Stimulated activated memory B cell treated with anti-CD40 and anti-IgM and Interleukin-4, amounts not matched to agents 10 μg/mL and 1 μg/mL and 100 μg/mL, for 72 hours (primary cell): ENCODE results near the gene SRP72.
"Not testable (repeated sequence)": the region's sequence is repeated elsewhere in the genome, so short reads cannot be mapped to it uniquely, and the experiment has no call there.

Experiments
- ATAC-seq: fragments of 150-1000 bp; cut with Tn5 transposase; 2 replicates; pipeline ENCODE4 v1.10.0; 2021
- H3K27ac Mint-ChIP-seq: one replicate; pipeline ENCODE4 v1.8.0; 2022; ENCODE audit warnings: mild to moderate bottlenecking, mixed read lengths
- H3K27me3 Mint-ChIP-seq: one replicate; pipeline ENCODE4 v1.8.0; 2022; ENCODE audit warnings: mixed read lengths
- H3K36me3 Mint-ChIP-seq: one replicate; pipeline ENCODE4 v1.8.0; 2022; ENCODE audit warnings: mixed read lengths
- H3K4me1 Mint-ChIP-seq: one replicate; pipeline ENCODE4 v1.8.0; 2022; ENCODE audit warnings: mixed read lengths
- H3K4me3 Mint-ChIP-seq: one replicate; pipeline ENCODE4 v1.8.0; 2022; ENCODE audit warnings: mild to moderate bottlenecking, moderate library complexity, mixed read lengths
- H3K9me3 Mint-ChIP-seq: one replicate; pipeline ENCODE4 v1.8.0; 2022; ENCODE audit warnings: mixed read lengths

The SRP72 gene

GRCh38 chr4:56448301-56448700 lies 19.1 kb upstream of the SRP72 start:
- no peak overlapping the region for H3K4me3 Mint-ChIP-seq
- ATAC-seq: no peak
- no peaks in the 10 kb centered on the region for H3K27me3 Mint-ChIP-seq
- H3K9me3 Mint-ChIP-seq: no peaks in the 10 kb centered on the region
- no peak overlapping the region for H3K27ac Mint-ChIP-seq
- H3K36me3 Mint-ChIP-seq: peaks cover 56% of the 10 kb centered on the region
- H3K4me1 Mint-ChIP-seq: no peaks in the 10 kb centered on the region

- H3K36me3 Mint-ChIP-seq: peaks cover 56% of the 10 kb centered on the region
- not testable (repeated sequence) for H3K4me1 Mint-ChIP-seq, H3K27ac Mint-ChIP-seq, H3K4me3 Mint-ChIP-seq, ATAC-seq, H3K27me3 Mint-ChIP-seq, H3K9me3 Mint-ChIP-seq
Measured at GRCh38 chr4:56449475-56449874, 17.9 kb upstream of the SRP72 start.

GRCh38 chr4:56450342-56450741 lies 17.1 kb upstream of the SRP72 start:
- H3K9me3 Mint-ChIP-seq: no peaks in the 10 kb centered on the region
- H3K27me3 Mint-ChIP-seq: no peaks in the 10 kb centered on the region
- peaks cover 57% of the 10 kb centered on the region for H3K36me3 Mint-ChIP-seq
- no peak for ATAC-seq
- no peak overlapping the region for H3K27ac Mint-ChIP-seq
- H3K4me1 Mint-ChIP-seq: no peaks in the 10 kb centered on the region
- H3K4me3 Mint-ChIP-seq: no peak overlapping the region

GRCh38 chr4:56460085-56460484 lies 7.3 kb upstream of the SRP72 start:
- Mint-ChIP-seq H3K9me3 (no peaks in the 10 kb centered on the region), H3K36me3 (peaks cover 53% of the 10 kb centered on the region), H3K4me3 (no peak overlapping the region), H3K27ac (no peak overlapping the region), H3K4me1 (peaks cover 28% of the 10 kb centered on the region), H3K27me3 (no peaks in the 10 kb centered on the region)
- no peak for ATAC-seq

GRCh38 chr4:56462157-56462556 lies 5.3 kb upstream of the SRP72 start:
- Mint-ChIP-seq H3K27me3 (no peaks in the 10 kb centered on the region), H3K4me1 (peaks cover 44% of the 10 kb centered on the region), H3K36me3 (peaks cover 37% of the 10 kb centered on the region), H3K9me3 (no peaks in the 10 kb centered on the region), H3K4me3 (no peak overlapping the region), H3K27ac (peak overlapping the region; percentile 4)
- no peak for ATAC-seq

- H3K36me3 Mint-ChIP-seq: peaks cover 33% of the 10 kb centered on the region
- no peaks in the 10 kb centered on the region for H3K27me3 Mint-ChIP-seq
- peaks cover 56% of the 10 kb centered on the region for H3K4me1 Mint-ChIP-seq
- H3K4me3 Mint-ChIP-seq: no peak overlapping the region
- no peak overlapping the region for H3K27ac Mint-ChIP-seq
- no peak for ATAC-seq
- H3K9me3 Mint-ChIP-seq: no peaks in the 10 kb centered on the region
Measured at GRCh38 chr4:56463711-56464110, 3.7 kb upstream of the SRP72 start.

- Mint-ChIP-seq H3K9me3 (no peaks in the 10 kb centered on the region), H3K4me1 (peaks cover 64% of the 10 kb centered on the region), H3K27me3 (no peaks in the 10 kb centered on the region), H3K36me3 (peaks cover 32% of the 10 kb centered on the region), H3K4me3 (no peak overlapping the region), H3K27ac (no peak overlapping the region)
- ATAC-seq: no peak
Measured at GRCh38 chr4:56464581-56464980, 2.8 kb upstream of the SRP72 start.

- peak overlapping the region; percentile 100 for H3K27ac Mint-ChIP-seq
- peaks cover 28% of the 10 kb centered on the region for H3K36me3 Mint-ChIP-seq
- H3K4me1 Mint-ChIP-seq: peaks cover 64% of the 10 kb centered on the region
- no peaks in the 10 kb centered on the region for H3K27me3 Mint-ChIP-seq
- H3K9me3 Mint-ChIP-seq: no peaks in the 10 kb centered on the region
- no peak for ATAC-seq
- H3K4me3 Mint-ChIP-seq: peak overlapping the region; percentile 99
Measured at GRCh38 chr4:56465599-56466295, 1.7 kb upstream of the SRP72 start.

- Mint-ChIP-seq H3K4me3 (peak overlapping the region; percentile 99), H3K27ac (peak overlapping the region; percentile 100), H3K36me3 (peaks cover 28% of the 10 kb centered on the region), H3K4me1 (peaks cover 64% of the 10 kb centered on the region)
- not testable (repeated sequence) for ATAC-seq, H3K9me3 Mint-ChIP-seq, H3K27me3 Mint-ChIP-seq
Measured at GRCh38 chr4:56466296-56466761, 1.1 kb upstream of the SRP72 start.

GRCh38 chr4:56466910-56467283 lies 520 bp upstream of the SRP72 start:
- Mint-ChIP-seq H3K4me1 (peaks cover 61% of the 10 kb centered on the region), H3K27ac (peak overlapping the region; percentile 100), H3K9me3 (no peaks in the 10 kb centered on the region), H3K4me3 (peak overlapping the region; percentile 99), H3K36me3 (peaks cover 29% of the 10 kb centered on the region), H3K27me3 (no peaks in the 10 kb centered on the region)
- no peak for ATAC-seq

GRCh38 chr4:56468097-56468422 lies 643 bp downstream of the SRP72 start:
- peak overlapping the region; percentile 100 for H3K27ac Mint-ChIP-seq
- no peaks in the 10 kb centered on the region for H3K27me3 Mint-ChIP-seq
- ATAC-seq: peak; percentile 60
- peaks cover 57% of the 10 kb centered on the region for H3K4me1 Mint-ChIP-seq
- peaks cover 26% of the 10 kb centered on the region for H3K36me3 Mint-ChIP-seq
- H3K4me3 Mint-ChIP-seq: peak overlapping the region; percentile 99
- no peaks in the 10 kb centered on the region for H3K9me3 Mint-ChIP-seq

- peaks cover 35% of the 10 kb centered on the region for H3K36me3 Mint-ChIP-seq
- peak overlapping the region; percentile 24 for H3K27ac Mint-ChIP-seq
- peaks cover 47% of the 10 kb centered on the region for H3K4me1 Mint-ChIP-seq
- H3K27me3 Mint-ChIP-seq: no peaks in the 10 kb centered on the region
- H3K4me3 Mint-ChIP-seq: peak overlapping the region; percentile 61
- no peaks in the 10 kb centered on the region for H3K9me3 Mint-ChIP-seq
- peak; percentile 47 for ATAC-seq
Measured at GRCh38 chr4:56469489-56470210, 2.2 kb downstream of the SRP72 start.

- Mint-ChIP-seq H3K27ac (peak overlapping the region; percentile 49), H3K4me3 (no peak overlapping the region), H3K4me1 (peaks cover 6% of the 10 kb centered on the region), H3K36me3 (peaks cover 57% of the 10 kb centered on the region), H3K9me3 (no peaks in the 10 kb centered on the region), H3K27me3 (no peaks in the 10 kb centered on the region)
- ATAC-seq: no peak
Measured at GRCh38 chr4:56475917-56476316, 8.5 kb downstream of the SRP72 start.

GRCh38 chr4:56477192-56477702 lies 9.8 kb downstream of the SRP72 start:
- Mint-ChIP-seq H3K36me3 (peaks cover 52% of the 10 kb centered on the region), H3K27ac (peak overlapping the region; percentile 40), H3K4me1 (peaks cover 6% of the 10 kb centered on the region), H3K4me3 (no peak overlapping the region), H3K27me3 (no peaks in the 10 kb centered on the region), H3K9me3 (no peaks in the 10 kb centered on the region)
- no peak for ATAC-seq

- H3K4me1 Mint-ChIP-seq: peaks cover 6% of the 10 kb centered on the region
- no peak overlapping the region for H3K4me3 Mint-ChIP-seq
- H3K9me3 Mint-ChIP-seq: no peaks in the 10 kb centered on the region
- peaks cover 33% of the 10 kb centered on the region for H3K36me3 Mint-ChIP-seq
- no peaks in the 10 kb centered on the region for H3K27me3 Mint-ChIP-seq
- no peak for ATAC-seq
- no peak overlapping the region for H3K27ac Mint-ChIP-seq
Measured at GRCh38 chr4:56480691-56481090, 13.3 kb downstream of the SRP72 start.

- no peak overlapping the region for H3K27ac Mint-ChIP-seq
- peaks cover 46% of the 10 kb centered on the region for H3K36me3 Mint-ChIP-seq
- no peaks in the 10 kb centered on the region for H3K4me1 Mint-ChIP-seq
- H3K4me3 Mint-ChIP-seq: no peak overlapping the region
- no peak for ATAC-seq
- H3K9me3 Mint-ChIP-seq: no peaks in the 10 kb centered on the region
- no peaks in the 10 kb centered on the region for H3K27me3 Mint-ChIP-seq
Measured at GRCh38 chr4:56496241-56496640, 28.8 kb downstream of the SRP72 start.
